Raji (cell line): ENCODE results near the gene P2RX1.

Source experiments
- POLR2A ChIP-seq: IDR thresholded peaks from 2 replicates; pipeline ENCODE4 v1.6.1; 2011; ENCODE audit warnings: low read depth, low read length, control low read depth; ENCODE audit not compliant: insufficient read depth

The P2RX1 gene

DNA sequence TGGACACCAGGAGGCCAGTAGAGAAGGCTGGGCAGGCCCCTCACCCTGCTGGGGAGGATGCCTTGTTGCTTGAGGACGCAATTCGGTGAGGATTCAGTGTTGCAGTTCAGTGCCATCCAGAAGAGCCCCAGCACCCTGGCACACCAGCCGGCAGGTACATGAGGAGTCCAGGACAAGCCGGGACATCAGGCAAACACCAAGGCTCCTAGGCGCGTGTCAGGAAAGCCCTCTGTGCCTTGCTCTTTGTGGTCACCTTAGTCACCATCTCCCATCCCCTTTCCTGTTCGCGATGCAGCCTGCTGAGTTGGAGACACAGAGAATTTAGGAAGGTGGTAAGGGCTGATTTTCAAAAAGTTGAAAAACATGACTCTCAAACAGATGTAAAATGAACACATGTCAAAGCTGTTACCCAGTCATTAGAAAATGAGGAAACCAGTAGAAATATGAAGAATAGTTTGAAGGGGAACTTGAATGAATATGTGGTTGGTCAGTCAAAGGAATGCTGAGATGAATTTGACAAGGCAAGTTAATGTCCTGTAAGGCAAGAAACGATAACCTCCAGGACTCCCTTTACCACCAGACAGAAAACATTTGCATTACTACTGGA, 67.9 kb downstream of the P2RX1 start:
- no peak for TF ChIP-seq POLR2A

GRCh38 chr17:3847165-3847670, 69.0 kb downstream of the P2RX1 start:
- TF ChIP-seq POLR2A = no peak
